IPS-15b (cell line): ENCODE measurements around the gene TSHZ2.

Experiments used
- H3K27me3 ChIP-seq: one replicate; pipeline ENCODE4 v1.6.1; 2013; ENCODE audit warnings: low read length; ENCODE audit not compliant: control insufficient read depth, insufficient read depth
- H3K36me3 ChIP-seq: one replicate; pipeline ENCODE4 v1.6.1; 2013; ENCODE audit warnings: low read length; ENCODE audit not compliant: control insufficient read depth, insufficient read depth
- H3K4me1 ChIP-seq: one replicate; pipeline ENCODE4 v1.6.1; 2013; ENCODE audit warnings: mild to moderate bottlenecking, low read length; ENCODE audit not compliant: control insufficient read depth, insufficient read depth
- H3K4me3 ChIP-seq: one replicate; pipeline ENCODE4 v1.5.1; 2013; ENCODE audit warnings: low read depth, low read length
- H3K9ac ChIP-seq: one replicate; pipeline ENCODE4 v1.6.1; 2013; ENCODE audit warnings: low read depth, mild to moderate bottlenecking, low read length
- H3K9me3 ChIP-seq: one replicate; pipeline ENCODE4 v1.6.1; 2013; ENCODE audit warnings: mild to moderate bottlenecking, low read length; ENCODE audit not compliant: control insufficient read depth, insufficient read depth

Gene TSHZ2

DNA sequence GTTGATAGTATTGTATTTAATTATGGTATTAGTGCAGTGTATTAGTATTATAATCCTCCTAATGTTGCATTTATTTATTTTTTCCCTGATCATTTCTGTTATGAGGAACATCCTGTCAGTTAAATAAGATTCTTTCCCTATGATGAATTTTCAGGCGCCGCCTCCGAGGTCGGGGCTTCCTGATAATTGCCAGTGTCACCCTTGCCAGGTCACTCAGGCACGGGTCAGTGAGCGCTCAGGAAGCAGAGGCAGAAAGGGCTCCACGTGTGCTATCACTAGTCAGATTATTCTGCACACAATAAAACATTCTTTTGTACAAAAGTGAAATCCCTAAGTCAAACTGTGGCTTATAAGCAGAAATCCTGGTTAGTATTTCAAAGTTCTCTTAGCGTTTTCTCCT lies 64.8 kb downstream of the TSHZ2 start:
- H3K9me3 ChIP-seq, result no peaks in the 10 kb centered on the region
- no peaks in the 10 kb centered on the region for H3K4me1 ChIP-seq
- no peaks in the 10 kb centered on the region for H3K27me3 ChIP-seq
- no peak overlapping the region for H3K9ac ChIP-seq
- no peak overlapping the region for H3K4me3 ChIP-seq
- H3K36me3 ChIP-seq, result no peaks in the 10 kb centered on the region

GRCh38 chr20:53037621-53038020 lies 65.5 kb downstream of the TSHZ2 start:
- Histone ChIP-seq H3K27me3 (no peaks in the 10 kb centered on the region), H3K4me3 (no peak overlapping the region), H3K36me3 (no peaks in the 10 kb centered on the region), H3K9me3 (no peaks in the 10 kb centered on the region), H3K4me1 (no peaks in the 10 kb centered on the region), H3K9ac (no peak overlapping the region)

- H3K27me3 ChIP-seq, result no peaks in the 10 kb centered on the region
Observed at GRCh38 chr20:53038299-53038698, 66.1 kb downstream of the TSHZ2 start.

DNA sequence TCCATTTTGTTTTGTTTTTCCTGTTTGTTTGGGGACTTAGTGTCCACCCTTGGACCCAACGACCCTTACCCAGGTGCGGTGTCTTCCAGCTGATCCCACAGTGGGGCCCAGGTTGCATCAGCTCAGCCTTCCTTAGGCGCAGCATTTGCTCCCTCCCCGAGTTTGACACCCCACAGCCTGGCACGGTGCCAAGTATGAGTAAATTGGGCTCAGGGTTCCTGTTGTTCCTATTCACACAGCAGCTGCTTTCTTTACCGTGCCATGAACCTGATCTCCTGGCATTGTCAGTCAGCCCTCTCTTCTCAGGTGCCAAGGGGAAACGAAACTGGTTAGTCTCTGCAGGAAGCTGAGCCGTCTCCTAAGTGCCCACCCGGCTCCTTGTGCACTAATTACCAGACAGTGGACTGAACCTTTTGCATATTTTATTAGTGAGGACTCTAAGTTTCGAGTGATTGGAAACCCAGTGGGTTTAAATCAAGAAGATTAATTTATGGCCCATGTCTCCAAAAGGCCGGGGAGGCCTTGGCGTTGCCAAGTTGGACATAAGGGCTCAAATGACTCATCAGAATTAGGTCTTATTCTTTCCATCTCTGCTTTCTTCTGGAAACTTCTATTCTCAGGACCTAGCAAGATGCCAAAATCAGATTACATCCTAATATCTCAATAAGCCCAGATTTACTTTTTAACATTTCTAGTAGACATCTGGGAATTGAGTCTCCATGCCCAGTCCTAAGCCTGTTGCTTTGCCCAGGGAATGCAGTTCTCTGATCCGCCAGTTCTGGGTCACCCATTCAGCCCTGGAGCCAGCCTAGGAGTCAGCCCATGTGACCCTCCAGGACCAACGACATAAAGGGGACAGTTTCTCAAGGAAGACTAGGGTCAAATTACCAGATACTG lies 68.8 kb downstream of the TSHZ2 start:
- Histone ChIP-seq H3K27me3 (no peaks in the 10 kb centered on the region), H3K4me3 (no peak overlapping the region), H3K9ac (no peak overlapping the region), H3K4me1 (no peaks in the 10 kb centered on the region), H3K36me3 (no peaks in the 10 kb centered on the region), H3K9me3 (no peaks in the 10 kb centered on the region)

More at GRCh38 chr20:53038299-53038698, 66.1 kb downstream of the TSHZ2 start:
- no peaks in the 10 kb centered on the region for H3K36me3 ChIP-seq
- H3K9ac ChIP-seq, result no peak overlapping the region
- no peak overlapping the region for H3K4me3 ChIP-seq
- no peaks in the 10 kb centered on the region for H3K4me1 ChIP-seq
- no peaks in the 10 kb centered on the region for H3K9me3 ChIP-seq

DNA sequence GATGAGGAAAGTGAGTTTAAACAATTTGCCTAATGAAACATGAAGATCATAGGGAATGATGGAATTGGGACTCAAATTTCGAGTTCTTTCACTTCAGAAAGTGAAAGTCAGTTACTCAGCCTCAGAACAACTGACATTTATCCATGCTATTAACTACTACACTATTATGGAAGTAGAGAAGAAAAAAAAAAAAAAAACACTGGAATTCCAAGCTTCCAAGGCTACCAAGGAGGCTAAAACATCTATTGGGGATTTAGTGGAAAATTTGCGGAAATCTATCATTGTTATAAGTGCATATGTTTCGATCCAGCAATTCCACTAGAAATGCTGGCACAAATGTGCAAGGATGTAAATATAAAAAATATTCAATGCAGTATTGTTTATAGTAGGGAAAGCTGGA lies 70.4 kb downstream of the TSHZ2 start:
- Histone ChIP-seq H3K4me3 (no peak overlapping the region), H3K36me3 (no peaks in the 10 kb centered on the region), H3K27me3 (no peaks in the 10 kb centered on the region), H3K9ac (no peak overlapping the region), H3K4me1 (no peaks in the 10 kb centered on the region), H3K9me3 (no peaks in the 10 kb centered on the region)

GRCh38 chr20:53044296-53044695 lies 72.1 kb downstream of the TSHZ2 start:
- H3K27me3 ChIP-seq, result no peaks in the 10 kb centered on the region

DNA sequence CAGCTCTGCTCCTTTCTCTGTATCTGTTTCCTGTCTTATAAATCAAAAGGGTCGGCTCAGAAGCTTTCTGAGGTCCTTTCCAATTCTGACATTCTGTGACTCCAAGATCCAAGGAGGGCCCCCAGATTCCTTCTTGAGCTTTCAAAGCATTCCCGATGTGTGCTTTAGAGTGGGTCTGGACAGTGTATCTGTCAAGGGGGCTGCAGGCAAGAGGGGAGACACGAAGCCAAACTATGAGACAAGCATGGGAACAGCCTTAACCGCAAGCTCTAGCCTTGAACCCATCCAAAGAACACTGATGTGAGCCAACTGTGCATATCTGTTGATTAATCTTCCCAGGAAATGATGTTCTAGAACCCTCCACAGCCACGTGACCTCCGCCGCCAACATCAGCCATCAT lies 73.8 kb downstream of the TSHZ2 start:
- Histone ChIP-seq H3K4me3 (no peak overlapping the region), H3K27me3 (no peaks in the 10 kb centered on the region), H3K9me3 (no peaks in the 10 kb centered on the region), H3K36me3 (no peaks in the 10 kb centered on the region), H3K4me1 (no peaks in the 10 kb centered on the region), H3K9ac (no peak overlapping the region)

More at GRCh38 chr20:53044296-53044695, 72.1 kb downstream of the TSHZ2 start:
- Histone ChIP-seq H3K9me3 (no peaks in the 10 kb centered on the region), H3K4me1 (no peaks in the 10 kb centered on the region), H3K9ac (no peak overlapping the region), H3K4me3 (no peak overlapping the region), H3K36me3 (no peaks in the 10 kb centered on the region)

GRCh38 chr20:53047203-53047602 lies 75.0 kb downstream of the TSHZ2 start:
- Histone ChIP-seq H3K36me3 (no peaks in the 10 kb centered on the region), H3K9ac (no peak overlapping the region), H3K9me3 (no peaks in the 10 kb centered on the region), H3K4me3 (no peak overlapping the region), H3K27me3 (no peaks in the 10 kb centered on the region), H3K4me1 (no peaks in the 10 kb centered on the region)

DNA sequence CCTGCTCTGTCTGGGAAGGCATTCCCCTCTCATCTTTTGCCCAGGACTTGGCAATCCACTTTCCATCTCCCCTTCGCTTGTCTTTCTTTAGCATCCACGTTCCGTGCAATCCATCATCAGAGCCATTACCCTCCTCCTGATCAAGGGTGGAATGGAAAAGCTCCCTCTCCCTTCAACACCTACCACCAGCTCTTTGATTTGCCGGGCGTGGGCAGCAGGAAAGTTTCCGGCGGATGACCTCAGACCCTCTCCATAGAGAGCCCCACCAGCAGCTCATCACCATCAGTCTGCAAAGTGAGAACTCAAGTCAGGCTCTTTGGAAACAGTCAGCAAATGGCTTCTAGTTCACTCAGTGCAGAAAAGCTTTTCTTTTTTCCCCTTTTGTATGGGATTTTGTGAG lies 76.2 kb downstream of the TSHZ2 start:
- no peaks in the 10 kb centered on the region for H3K4me1 ChIP-seq
- H3K9ac ChIP-seq, result no peak overlapping the region
- H3K36me3 ChIP-seq, result no peaks in the 10 kb centered on the region
- no peaks in the 10 kb centered on the region for H3K27me3 ChIP-seq
- no peak overlapping the region for H3K4me3 ChIP-seq
- no peaks in the 10 kb centered on the region for H3K9me3 ChIP-seq

DNA sequence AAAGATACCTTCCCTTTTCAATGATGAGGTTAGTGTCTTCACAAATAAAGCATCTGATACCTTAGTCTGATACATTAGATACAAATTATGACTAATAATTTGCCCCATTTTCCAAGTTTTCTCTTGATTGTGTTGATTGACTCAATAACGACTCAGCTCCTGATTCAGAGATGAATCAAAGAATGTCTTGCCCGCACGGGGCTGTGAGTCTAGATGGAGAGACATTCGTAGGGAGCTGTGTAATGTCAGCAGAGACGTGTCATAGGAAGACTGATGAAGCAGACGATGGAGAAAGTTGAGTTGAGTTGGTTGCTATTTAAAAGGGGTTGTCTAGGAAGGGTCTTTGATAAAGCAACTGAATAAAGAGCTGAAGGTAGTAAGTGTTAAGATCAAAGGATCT lies 78.2 kb downstream of the TSHZ2 start:
- H3K9me3 ChIP-seq, result no peaks in the 10 kb centered on the region
- no peaks in the 10 kb centered on the region for H3K36me3 ChIP-seq
- H3K4me3 ChIP-seq, result no peak overlapping the region

GRCh38 chr20:53052380-53052779 lies 80.2 kb downstream of the TSHZ2 start:
- Histone ChIP-seq H3K9me3 (no peaks in the 10 kb centered on the region), H3K9ac (no peak overlapping the region), H3K4me1 (no peaks in the 10 kb centered on the region), H3K27me3 (no peaks in the 10 kb centered on the region), H3K36me3 (no peaks in the 10 kb centered on the region), H3K4me3 (no peak overlapping the region)

More for the DNA sequence above, 78.2 kb downstream of the TSHZ2 start:
- Histone ChIP-seq H3K9ac (no peak overlapping the region), H3K27me3 (no peaks in the 10 kb centered on the region), H3K4me1 (no peaks in the 10 kb centered on the region)

DNA sequence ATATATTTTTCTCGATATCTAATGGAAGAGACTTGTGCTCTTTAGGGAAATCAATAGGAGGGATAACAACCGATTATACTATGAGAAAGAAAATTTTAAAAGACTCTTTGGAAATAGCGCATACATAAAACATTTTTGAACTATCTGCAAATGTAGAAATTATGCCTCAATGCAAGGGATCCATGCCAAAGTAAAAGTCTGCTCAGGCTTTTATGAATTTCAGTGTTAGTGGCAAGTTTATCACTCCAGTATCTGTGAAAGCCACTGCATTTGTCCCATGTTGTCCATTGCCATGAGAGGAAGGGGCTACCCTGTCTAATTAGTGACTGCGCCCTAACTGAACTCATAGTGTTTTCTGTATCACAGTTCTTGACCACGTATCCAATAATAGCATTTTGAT lies 81.4 kb downstream of the TSHZ2 start:
- no peaks in the 10 kb centered on the region for H3K4me1 ChIP-seq
- no peak overlapping the region for H3K9ac ChIP-seq

More for the DNA sequence above, 81.4 kb downstream of the TSHZ2 start:
- Histone ChIP-seq H3K4me3 (no peak overlapping the region), H3K36me3 (no peaks in the 10 kb centered on the region), H3K27me3 (no peaks in the 10 kb centered on the region), H3K9me3 (no peaks in the 10 kb centered on the region)
